Measurements from ENCODE around the gene ZDBF2.
A peak's percentile ranks its signal among the peaks of the same experiment; 100 is the strongest.
"Not testable (repeated sequence)": the region's sequence is repeated elsewhere in the genome, so short reads cannot be mapped to it uniquely, and the experiment has no call there.

ZDBF2 gene

GRCh38 chr2:206259376-206260187, 14.9 kb upstream of the ZDBF2 start:
- DNase-seq (ENCODE audit: low read depth) = no peak

- peak; percentile 40 for DNase-seq (ENCODE audit: low read depth)
These were observed 14.1 kb upstream of the ZDBF2 start for GRCh38 chr2:206260188-206261012.

GRCh38 chr2:206263959-206264603, 10.4 kb upstream of the ZDBF2 start:
- DNase-seq (ENCODE audit: low read depth) = no peak

GRCh38 chr2:206266130-206267125, 8.0 kb upstream of the ZDBF2 start:
- DNase-seq (ENCODE audit: low read depth) = no peak

GRCh38 chr2:206267567-206267966, 6.9 kb upstream of the ZDBF2 start:
- no peak for DNase-seq (ENCODE audit: low read depth)

GRCh38 chr2:206271065-206271464, 3.4 kb upstream of the ZDBF2 start:
- no peak for DNase-seq (ENCODE audit: low read depth)

- DNase-seq (ENCODE audit: low read depth) = no peak
These were observed 558 bp upstream of the ZDBF2 start for GRCh38 chr2:206273905-206274304.

- DNase-seq (ENCODE audit: low read depth) = peak; percentile 69
These were observed 1.0 kb downstream of the ZDBF2 start for GRCh38 chr2:206275312-206276055.

- no peak for DNase-seq (ENCODE audit: low read depth)
These were observed 1.9 kb downstream of the ZDBF2 start for GRCh38 chr2:206276169-206276942.

- no peak for DNase-seq (ENCODE audit: low read depth)
These were observed 3.0 kb downstream of the ZDBF2 start for GRCh38 chr2:206277503-206277902.

- no peak for DNase-seq (ENCODE audit: low read depth)
These were observed 8.3 kb downstream of the ZDBF2 start for GRCh38 chr2:206282746-206283145.

- no peak for DNase-seq (ENCODE audit: low read depth)
These were observed 12.7 kb downstream of the ZDBF2 start for GRCh38 chr2:206287197-206287596.

- DNase-seq (ENCODE audit: low read depth) = no peak
These were observed 14.9 kb downstream of the ZDBF2 start for GRCh38 chr2:206289391-206289790.

- DNase-seq (ENCODE audit: low read depth) = peak; percentile 86
These were observed 21.7 kb downstream of the ZDBF2 start for GRCh38 chr2:206296128-206296527.

GRCh38 chr2:206299608-206300007, 25.1 kb downstream of the ZDBF2 start:
- DNase-seq (ENCODE audit: low read depth) = not testable (repeated sequence)

GRCh38 chr2:206305523-206306245, 31.2 kb downstream of the ZDBF2 start:
- DNase-seq (ENCODE audit: low read depth) = no peak

- no peak for DNase-seq (ENCODE audit: low read depth)
These were observed 36.6 kb downstream of the ZDBF2 start for GRCh38 chr2:206311026-206311425.

GRCh38 chr2:206316141-206316540, 41.7 kb downstream of the ZDBF2 start:
- DNase-seq (ENCODE audit: low read depth) = no peak

GRCh38 chr2:206323033-206323432, 48.6 kb downstream of the ZDBF2 start:
- DNase-seq (ENCODE audit: low read depth) = no peak
